HG02870 (cell line): ENCODE measurements around the gene HPDL.
"Not testable (repeated sequence)": the region's sequence is repeated elsewhere in the genome, so short reads cannot be mapped to it uniquely, and the experiment has no call there.

ENCODE experiments used
- ATAC-seq: cut with Tn5 transposase; IDR thresholded peaks from one replicate; pipeline ENCODE4 v1.9.1; 2021; ENCODE audit warnings: mild to moderate bottlenecking, moderate library complexity; ENCODE audit not compliant: unreplicated experiment

Gene HPDL

DNA sequence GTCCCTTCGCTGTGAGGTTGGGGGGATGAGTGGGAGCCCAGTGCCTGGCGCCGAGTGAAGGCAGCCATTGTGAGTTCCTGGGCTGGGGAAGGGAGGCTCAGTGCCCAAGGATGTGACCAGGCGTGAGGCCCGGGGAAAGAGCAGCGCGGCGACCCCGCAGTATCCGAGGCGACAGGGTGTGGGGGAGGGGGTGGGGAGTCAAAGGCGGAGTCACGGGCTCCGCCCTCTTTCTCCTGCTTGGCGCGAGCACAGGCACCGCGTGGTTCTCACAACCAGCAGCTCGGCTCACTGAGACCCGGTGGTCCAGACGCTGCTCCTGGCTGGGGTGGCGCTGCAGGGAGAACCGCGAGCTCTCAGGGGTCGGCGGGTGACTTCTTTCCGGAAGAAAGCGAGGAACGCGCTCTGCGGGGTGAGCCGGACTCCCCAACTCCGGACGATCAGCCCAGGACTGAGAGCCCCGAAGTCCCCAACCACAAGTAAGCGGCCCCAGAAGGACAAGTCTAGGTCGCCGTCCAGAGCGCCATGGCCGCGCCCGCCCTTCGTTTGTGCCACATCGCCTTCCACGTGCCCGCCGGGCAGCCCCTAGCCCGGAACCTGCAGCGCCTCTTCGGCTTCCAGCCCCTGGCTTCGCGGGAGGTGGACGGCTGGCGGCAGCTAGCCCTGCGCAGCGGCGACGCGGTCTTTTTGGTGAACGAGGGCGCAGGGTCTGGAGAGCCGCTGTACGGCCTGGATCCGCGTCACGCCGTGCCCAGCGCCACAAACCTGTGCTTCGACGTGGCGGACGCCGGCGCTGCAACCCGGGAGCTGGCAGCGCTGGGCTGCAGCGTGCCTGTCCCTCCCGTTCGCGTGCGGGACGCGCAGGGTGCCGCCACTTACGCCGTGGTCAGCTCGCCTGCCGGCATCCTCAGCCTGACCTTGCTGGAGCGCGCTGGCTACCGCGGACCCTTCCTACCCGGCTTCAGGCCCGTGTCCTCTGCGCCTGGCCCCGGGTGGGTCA lies at the start of gene HPDL:
Gene HPDL, plus strand, starts transcription at position 269 of the 997 bp plus-strand sequence. Its CDS starts 254 bp downstream, at position 523.
- peak; percentile 51 for ATAC-seq

GRCh38 chr1:45282351-45282750 lies 44.3 kb upstream of the HPDL start:
- no peak for ATAC-seq

DNA sequence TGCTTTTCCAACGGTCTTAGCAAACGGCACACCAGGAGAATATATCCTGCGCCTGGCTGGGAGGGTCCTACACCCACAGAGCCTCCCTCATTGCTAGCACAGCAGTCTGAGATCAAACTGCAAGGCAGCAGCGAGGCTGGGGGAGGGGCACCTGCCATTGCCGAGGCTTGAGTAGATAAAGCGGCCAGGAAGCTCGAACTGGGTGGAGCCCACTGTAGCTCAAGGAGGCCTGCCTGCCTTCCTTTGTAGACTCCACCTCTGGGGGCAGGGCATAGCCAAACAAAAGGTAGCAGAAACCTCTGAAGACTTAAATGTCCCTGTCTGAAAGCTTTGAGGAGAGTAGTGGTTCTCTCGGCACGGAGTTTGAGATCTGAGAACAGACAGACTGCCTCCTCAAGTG lies 41.8 kb upstream of the HPDL start:
- ATAC-seq: not testable (repeated sequence)

GRCh38 chr1:45286521-45286920 lies 40.2 kb upstream of the HPDL start:
- not testable (repeated sequence) for ATAC-seq

DNA sequence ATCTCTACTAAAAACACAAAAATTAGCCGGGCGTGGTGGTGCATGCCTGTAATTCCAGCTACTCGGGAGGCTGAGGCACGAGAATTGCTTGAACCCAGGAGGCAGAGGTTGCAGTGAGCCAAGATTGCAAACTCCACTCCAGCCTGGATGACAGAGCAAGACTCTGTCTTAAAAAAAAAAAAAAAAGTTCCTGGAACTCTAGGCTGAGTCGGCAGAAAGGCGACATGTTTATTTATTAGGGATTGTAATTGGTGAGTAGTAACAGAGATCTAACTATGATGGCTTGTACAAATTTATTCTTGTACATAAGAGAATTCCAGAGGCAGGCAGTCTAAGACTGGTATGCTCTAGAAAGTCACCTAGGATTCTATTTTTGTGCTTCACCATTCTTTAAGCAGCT lies 35.7 kb upstream of the HPDL start:
- ATAC-seq: not testable (repeated sequence)

DNA sequence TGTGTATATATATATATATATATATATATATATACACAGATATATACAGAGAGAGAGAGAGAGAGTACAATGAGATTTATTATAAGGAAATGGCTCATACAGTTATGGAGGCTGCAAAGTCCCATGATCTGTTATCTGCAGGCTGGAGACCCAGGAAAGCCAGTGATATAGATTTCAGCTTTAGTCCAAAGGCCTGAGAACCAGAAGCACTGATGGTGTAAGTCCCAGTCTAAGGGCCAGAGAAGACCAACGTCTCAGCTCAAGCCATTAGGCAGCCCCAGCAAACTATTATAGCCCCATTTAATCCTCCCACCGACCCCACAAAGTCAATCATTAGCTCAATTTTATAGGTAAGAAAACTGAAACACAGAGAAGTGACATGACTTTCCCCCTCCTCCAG lies 35.0 kb upstream of the HPDL start:
- no peak for ATAC-seq

GRCh38 chr1:45297666-45298356 lies 28.9 kb upstream of the HPDL start:
- no peak for ATAC-seq

DNA sequence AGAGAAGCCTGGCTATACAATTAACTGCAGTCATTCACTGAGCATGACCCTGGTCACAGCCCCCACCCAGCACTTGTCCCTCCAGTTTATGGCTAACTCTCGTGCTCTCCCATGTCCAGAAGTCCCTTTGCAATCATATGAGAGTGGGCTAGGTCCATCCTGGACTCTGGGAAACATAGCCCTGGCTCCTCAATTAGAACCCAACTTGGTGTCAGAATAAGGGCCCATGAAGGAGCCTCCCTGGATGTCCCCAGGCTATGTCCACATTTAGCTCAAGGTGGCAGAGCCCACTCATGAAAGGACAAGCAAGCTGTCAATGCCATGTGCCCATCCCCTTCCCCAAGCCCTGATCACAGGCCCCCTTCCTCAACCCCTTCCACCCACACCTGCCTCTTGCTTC lies 27.4 kb upstream of the HPDL start:
- ATAC-seq: no peak

GRCh38 chr1:45299981-45300668 lies 26.6 kb upstream of the HPDL start:
- ATAC-seq: no peak

DNA sequence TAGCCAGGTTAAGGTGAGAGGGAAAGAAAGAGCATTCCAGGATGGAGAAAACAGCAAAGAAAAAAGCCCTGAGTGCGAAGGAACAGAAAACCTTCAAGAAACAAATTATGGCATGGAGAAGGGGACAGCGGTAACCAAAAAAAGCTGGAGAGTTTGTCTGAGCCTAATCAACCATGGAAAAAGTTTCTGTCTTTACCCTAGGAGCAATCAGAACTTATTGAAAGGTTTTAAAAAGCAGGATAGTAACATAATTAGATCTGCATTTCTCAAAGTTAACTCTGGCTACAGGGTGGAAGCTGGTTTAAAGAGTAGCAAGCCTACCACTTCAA lies 26.1 kb upstream of the HPDL start:
- ATAC-seq: no peak

GRCh38 chr1:45302505-45303150 lies 24.1 kb upstream of the HPDL start:
- no peak for ATAC-seq

GRCh38 chr1:45303520-45304310 lies 23.0 kb upstream of the HPDL start:
- peak; percentile 64 for ATAC-seq

DNA sequence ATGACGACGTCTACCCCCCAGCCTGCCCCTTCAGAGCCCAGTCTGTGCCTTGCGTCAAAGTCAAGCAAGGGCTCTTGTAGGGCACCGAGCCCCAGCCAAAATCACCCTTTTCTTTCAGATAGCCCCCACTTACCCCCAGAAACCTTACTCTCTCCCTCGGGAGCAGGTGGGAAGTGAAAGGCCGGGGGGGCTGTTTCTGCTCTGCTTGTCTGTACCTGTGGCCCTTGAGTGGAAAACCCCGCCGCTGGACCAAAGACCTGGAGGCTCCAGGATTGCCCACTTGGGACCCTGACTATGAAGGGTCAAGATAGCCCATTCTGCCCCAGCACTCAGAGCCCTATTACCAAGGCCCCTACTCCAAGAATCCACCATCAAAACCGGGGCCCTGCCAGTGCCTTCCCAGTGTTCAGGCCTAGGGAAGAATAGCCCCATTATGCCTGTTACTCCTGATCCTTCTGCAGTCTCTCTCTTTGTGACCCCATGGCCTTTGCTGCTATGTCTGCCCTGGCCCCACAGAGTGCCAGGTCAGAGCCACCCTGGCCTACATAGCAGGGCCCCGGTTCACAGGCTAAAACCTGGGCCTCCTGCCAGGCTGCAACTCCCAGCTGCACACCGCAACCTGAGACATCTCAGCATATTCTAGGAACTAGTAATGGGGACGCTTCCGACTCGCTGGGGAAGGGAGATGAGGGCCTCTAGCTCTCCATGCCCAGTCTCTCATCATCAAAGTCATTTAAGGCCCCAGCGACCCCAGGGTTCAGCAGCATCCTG lies 22.2 kb upstream of the HPDL start:
- no peak for ATAC-seq

GRCh38 chr1:45305231-45305630 lies 21.5 kb upstream of the HPDL start:
- ATAC-seq: no peak

DNA sequence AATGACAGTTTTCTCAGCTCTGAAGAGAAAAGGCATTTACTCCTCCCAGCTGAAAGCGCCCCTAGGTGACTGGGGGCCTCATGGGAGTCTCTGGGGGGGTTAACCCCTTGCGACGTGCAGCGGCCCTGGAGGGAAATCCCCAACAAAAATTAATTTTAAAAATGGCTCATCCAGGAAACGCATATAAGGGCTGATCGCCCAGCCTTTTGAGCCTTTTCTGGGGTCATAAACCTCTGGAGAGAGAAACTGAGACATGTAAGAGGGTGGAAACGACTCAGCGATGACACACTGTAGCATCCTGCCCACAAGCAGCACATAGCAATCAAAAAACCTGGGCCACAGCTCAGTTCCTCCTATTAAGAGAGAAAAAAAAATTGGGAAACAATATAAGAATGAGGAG lies 20.4 kb upstream of the HPDL start:
- ATAC-seq: no peak

DNA sequence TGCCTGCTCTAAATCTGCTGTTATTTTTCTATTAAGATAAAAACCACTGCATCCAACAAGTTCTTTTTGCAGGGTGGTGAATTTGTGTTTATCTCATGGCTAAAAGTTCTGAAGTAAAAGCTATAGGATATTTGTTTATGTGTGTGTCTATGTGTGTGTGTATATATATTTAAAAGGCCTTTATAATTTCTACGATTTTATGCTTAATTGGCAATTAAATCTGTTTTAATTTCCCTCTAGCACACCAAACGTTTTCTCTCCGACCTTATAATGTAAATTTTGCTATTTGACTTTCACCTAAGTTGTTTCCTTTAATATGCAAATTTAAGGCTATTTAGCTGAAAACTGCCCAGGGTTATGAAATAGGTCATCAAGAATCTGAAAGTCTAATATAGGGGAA lies 19.8 kb upstream of the HPDL start:
- ATAC-seq: no peak

DNA sequence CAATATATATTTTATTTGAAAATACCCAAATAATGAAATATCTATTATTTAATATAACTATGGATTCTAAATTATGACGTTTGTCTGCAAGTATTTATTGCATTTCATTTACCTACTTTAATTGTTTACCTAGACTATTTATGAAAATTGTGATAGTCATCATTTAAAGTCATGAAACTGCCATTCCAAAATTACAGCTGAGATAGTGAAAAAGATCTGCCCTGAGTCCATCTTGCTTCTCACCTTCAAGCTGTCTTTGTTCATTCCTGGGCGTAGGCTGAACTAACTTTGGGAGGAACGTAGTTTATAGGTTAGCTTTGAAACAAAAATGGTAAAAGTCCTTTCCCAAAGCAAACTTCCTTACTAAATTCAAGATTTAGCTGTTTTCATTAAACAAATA lies 12.4 kb upstream of the HPDL start:
- ATAC-seq: no peak

- ATAC-seq: no peak
These were observed 9.5 kb upstream of the HPDL start for GRCh38 chr1:45317166-45317565.

- ATAC-seq: no peak
These were observed 6.9 kb upstream of the HPDL start for GRCh38 chr1:45319761-45320160.
